C1 segment of cervical spinal cord (tissue), 14 donors: ENCODE results near the gene MYLIP.
"Not testable (repeated sequence)": the region's sequence is repeated elsewhere in the genome, so short reads cannot be mapped to it uniquely, and the experiment has no call there.

Source experiments
- DNase-seq, 14 donors: peaks; one replicate each; lab custom pipeline; 2025; lab: John Stamatoyannopoulos, UW

Gene MYLIP

GRCh38 chr6:16168858-16169257, 40.0 kb downstream of the MYLIP start:
- peak in 1 of 14 donors; percentile 17 for DNase-seq

GRCh38 chr6:16171400-16171799, 42.5 kb downstream of the MYLIP start:
- no peak for DNase-seq

GRCh38 chr6:16173167-16173940, 44.5 kb downstream of the MYLIP start:
- no peak for DNase-seq

GRCh38 chr6:16174416-16175078, 45.7 kb downstream of the MYLIP start:
- no peak for DNase-seq

- not testable (repeated sequence) for DNase-seq
Observed at GRCh38 chr6:16176600-16176999, 47.7 kb downstream of the MYLIP start.

GRCh38 chr6:16177881-16178280, 49.0 kb downstream of the MYLIP start:
- no peak for DNase-seq

GRCh38 chr6:16178351-16178750, 49.5 kb downstream of the MYLIP start:
- no peak for DNase-seq

GRCh38 chr6:16179063-16179462, 50.2 kb downstream of the MYLIP start:
- DNase-seq: no peak

GRCh38 chr6:16179970-16180431, 51.1 kb downstream of the MYLIP start:
- no peak for DNase-seq

- no peak for DNase-seq
Observed at GRCh38 chr6:16180696-16181438, 52.0 kb downstream of the MYLIP start.

GRCh38 chr6:16181439-16182297, 52.8 kb downstream of the MYLIP start:
- DNase-seq: no peak

- DNase-seq: peak in 1 of 14 donors; percentile 6
Observed at GRCh38 chr6:16183187-16183664, 54.3 kb downstream of the MYLIP start.

GRCh38 chr6:16184129-16184528, 55.2 kb downstream of the MYLIP start:
- DNase-seq: no peak

GRCh38 chr6:16184551-16184950, 55.7 kb downstream of the MYLIP start:
- DNase-seq: no peak

- DNase-seq: no peak
Observed at GRCh38 chr6:16187176-16187575, 58.3 kb downstream of the MYLIP start.

GRCh38 chr6:16190214-16190613, 61.3 kb downstream of the MYLIP start:
- DNase-seq: no peak

- DNase-seq: no peak
Observed at GRCh38 chr6:16196260-16196983, 67.5 kb downstream of the MYLIP start.

- DNase-seq: no peak
Observed at GRCh38 chr6:16196984-16197546, 68.2 kb downstream of the MYLIP start.
